ENCODE measurements around the gene ANKRD27.

The ANKRD27 gene

DNA sequence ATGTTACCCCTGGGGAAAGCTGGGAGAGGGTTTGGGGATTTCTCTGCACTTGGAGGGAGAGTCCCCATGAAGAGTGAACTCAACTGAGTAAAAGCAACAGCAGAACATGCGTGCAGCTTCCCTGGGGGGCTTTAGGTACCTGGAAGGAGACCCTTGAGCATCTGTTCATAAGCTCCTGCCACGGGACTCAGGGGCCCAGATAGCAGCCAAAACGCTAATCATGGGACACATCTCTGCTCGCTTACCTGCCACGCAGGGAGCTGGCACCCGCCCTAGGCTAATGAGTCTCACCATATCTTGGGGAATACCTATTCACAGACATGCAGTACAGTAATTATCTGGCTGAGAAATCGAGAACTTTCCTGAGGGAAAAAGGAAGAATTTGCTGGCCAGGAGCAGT, 60.1 kb downstream of the ANKRD27 start:
- Histone ChIP-seq H3K4me3 (ENCODE audit: low read depth in 1 of 2, low read length in 2 of 2) (no peak overlapping the region), H3K9ac (ENCODE audit: low read depth in 1 of 2, low read length in 2 of 2) (no peak overlapping the region), H3K9me3 (ENCODE audit: control insufficient read depth in 1 of 2, low read length in 2 of 2) (no peaks in the 10 kb centered on the region), H3K27me3 (ENCODE audit: control insufficient read depth in 1 of 2, insufficient read depth in 2 of 2, low read length in 2 of 2) (no peaks in the 10 kb centered on the region), H3K4me1 (ENCODE audit: control insufficient read depth in 1 of 2, insufficient read depth in 2 of 2, low read length in 2 of 2) (no peaks in the 10 kb centered on the region), H3K36me3 (ENCODE audit: control insufficient read depth in 1 of 2, insufficient read depth in 2 of 2, low read length in 2 of 2) (peaks cover 31 to 61% of the 10 kb centered on the region in 2 donors), H3K27ac (ENCODE audit: low read depth, low read length) (no peak overlapping the region)

GRCh38 chr19:32613008-32613407, 62.0 kb downstream of the ANKRD27 start:
- Histone ChIP-seq H3K4me3 (ENCODE audit: low read depth in 1 of 2, low read length in 2 of 2) (no peak overlapping the region), H3K9ac (ENCODE audit: low read depth in 1 of 2, low read length in 2 of 2) (no peak overlapping the region), H3K27me3 (ENCODE audit: control insufficient read depth in 1 of 2, insufficient read depth in 2 of 2, low read length in 2 of 2) (no peaks in the 10 kb centered on the region), H3K9me3 (ENCODE audit: control insufficient read depth in 1 of 2, low read length in 2 of 2) (no peaks in the 10 kb centered on the region), H3K4me1 (ENCODE audit: control insufficient read depth in 1 of 2, insufficient read depth in 2 of 2, low read length in 2 of 2) (no peaks in the 10 kb centered on the region), H3K27ac (ENCODE audit: low read depth, low read length) (no peak overlapping the region), H3K36me3 (ENCODE audit: control insufficient read depth in 1 of 2, insufficient read depth in 2 of 2, low read length in 2 of 2) (peaks cover 20 to 48% of the 10 kb centered on the region in 2 donors)

GRCh38 chr19:32611161-32611560, 63.8 kb downstream of the ANKRD27 start:
- peaks cover 21 to 54% of the 10 kb centered on the region in 2 donors for H3K36me3 ChIP-seq (ENCODE audit: control insufficient read depth in 1 of 2, insufficient read depth in 2 of 2, low read length in 2 of 2)

DNA sequence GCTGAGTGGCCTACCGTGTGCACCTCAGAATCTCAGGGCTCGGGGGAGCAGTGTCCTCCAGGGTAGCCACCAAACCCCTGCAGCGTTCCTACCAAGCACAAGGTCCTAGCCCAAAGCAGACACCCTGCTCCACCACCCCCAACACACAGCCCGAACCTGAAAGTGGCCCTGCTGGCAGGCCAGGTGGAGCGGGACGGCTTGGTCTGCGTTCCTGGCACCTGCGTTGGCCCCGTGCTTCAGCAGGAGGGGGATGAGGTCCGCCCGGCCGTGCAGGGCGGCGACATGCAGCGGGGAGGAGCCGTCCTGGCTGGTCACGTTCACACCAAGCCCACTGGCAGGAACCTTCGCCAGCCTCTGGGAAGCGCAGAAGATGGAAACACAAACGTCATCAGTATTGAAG, 67.5 kb downstream of the ANKRD27 start:
- Histone ChIP-seq H3K27me3 (ENCODE audit: control insufficient read depth in 1 of 2, insufficient read depth in 2 of 2, low read length in 2 of 2) (no peaks in the 10 kb centered on the region), H3K27ac (ENCODE audit: low read depth, low read length) (no peak overlapping the region), H3K9me3 (ENCODE audit: control insufficient read depth in 1 of 2, low read length in 2 of 2) (no peaks in the 10 kb centered on the region), H3K36me3 (ENCODE audit: control insufficient read depth in 1 of 2, insufficient read depth in 2 of 2, low read length in 2 of 2) (peaks cover 21 to 53% of the 10 kb centered on the region in 2 donors), H3K4me1 (ENCODE audit: control insufficient read depth in 1 of 2, insufficient read depth in 2 of 2, low read length in 2 of 2) (no peaks in the 10 kb centered on the region), H3K9ac (ENCODE audit: low read depth in 1 of 2, low read length in 2 of 2) (no peak overlapping the region), H3K4me3 (ENCODE audit: low read depth in 1 of 2, low read length in 2 of 2) (no peak overlapping the region)

More at GRCh38 chr19:32611161-32611560, 63.8 kb downstream of the ANKRD27 start:
- Histone ChIP-seq H3K4me1 (ENCODE audit: control insufficient read depth in 1 of 2, insufficient read depth in 2 of 2, low read length in 2 of 2) (no peaks in the 10 kb centered on the region), H3K9me3 (ENCODE audit: control insufficient read depth in 1 of 2, low read length in 2 of 2) (no peaks in the 10 kb centered on the region), H3K9ac (ENCODE audit: low read depth in 1 of 2, low read length in 2 of 2) (no peak overlapping the region), H3K27ac (ENCODE audit: low read depth, low read length) (no peak overlapping the region), H3K27me3 (ENCODE audit: control insufficient read depth in 1 of 2, insufficient read depth in 2 of 2, low read length in 2 of 2) (no peaks in the 10 kb centered on the region), H3K4me3 (ENCODE audit: low read depth in 1 of 2, low read length in 2 of 2) (no peak overlapping the region)

- no peaks in the 10 kb centered on the region for H3K9me3 ChIP-seq (ENCODE audit: control insufficient read depth in 1 of 2, low read length in 2 of 2)
- peaks cover 24 to 61% of the 10 kb centered on the region in 2 donors for H3K36me3 ChIP-seq (ENCODE audit: control insufficient read depth in 1 of 2, insufficient read depth in 2 of 2, low read length in 2 of 2)
- no peak overlapping the region for H3K4me3 ChIP-seq (ENCODE audit: low read depth in 1 of 2, low read length in 2 of 2)
- no peak overlapping the region for H3K27ac ChIP-seq (ENCODE audit: low read depth, low read length)
- no peaks in the 10 kb centered on the region for H3K4me1 ChIP-seq (ENCODE audit: control insufficient read depth in 1 of 2, insufficient read depth in 2 of 2, low read length in 2 of 2)
- H3K27me3 ChIP-seq (ENCODE audit: control insufficient read depth in 1 of 2, insufficient read depth in 2 of 2, low read length in 2 of 2), result no peaks in the 10 kb centered on the region
- no peak overlapping the region for H3K9ac ChIP-seq (ENCODE audit: low read depth in 1 of 2, low read length in 2 of 2)
Observed at GRCh38 chr19:32606289-32606688, 68.7 kb downstream of the ANKRD27 start.

DNA sequence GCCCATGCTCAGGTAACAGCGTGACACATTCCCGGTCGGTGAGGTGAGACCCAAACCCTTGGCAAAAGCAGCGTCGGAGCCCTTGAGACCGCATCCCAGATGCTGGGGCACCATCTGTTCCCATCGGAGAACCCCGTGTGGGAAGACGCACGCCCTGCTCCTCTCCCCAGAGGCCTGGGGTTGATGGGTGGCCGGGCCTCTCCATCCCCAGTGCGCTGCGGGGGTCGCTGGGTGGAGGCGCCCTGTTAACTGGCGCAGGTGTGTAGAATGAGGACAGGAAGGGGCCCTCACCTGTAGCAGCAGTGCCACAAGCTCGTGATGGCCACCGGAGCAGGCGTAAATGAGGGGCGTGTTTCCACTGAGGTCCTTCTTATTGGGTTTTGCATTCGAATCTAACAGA, 69.4 kb downstream of the ANKRD27 start:
- H3K27me3 ChIP-seq (ENCODE audit: control insufficient read depth in 1 of 2, insufficient read depth in 2 of 2, low read length in 2 of 2), result no peaks in the 10 kb centered on the region
- no peak overlapping the region for H3K27ac ChIP-seq (ENCODE audit: low read depth, low read length)
- H3K4me3 ChIP-seq (ENCODE audit: low read depth in 1 of 2, low read length in 2 of 2), result no peak overlapping the region
- no peaks in the 10 kb centered on the region for H3K9me3 ChIP-seq (ENCODE audit: control insufficient read depth in 1 of 2, low read length in 2 of 2)
- no peaks in the 10 kb centered on the region for H3K4me1 ChIP-seq (ENCODE audit: control insufficient read depth in 1 of 2, insufficient read depth in 2 of 2, low read length in 2 of 2)
- no peak overlapping the region for H3K9ac ChIP-seq (ENCODE audit: low read depth in 1 of 2, low read length in 2 of 2)
- H3K36me3 ChIP-seq (ENCODE audit: control insufficient read depth in 1 of 2, insufficient read depth in 2 of 2, low read length in 2 of 2), result peaks cover 20 to 61% of the 10 kb centered on the region in 2 donors

GRCh38 chr19:32603961-32604360, 71.0 kb downstream of the ANKRD27 start:
- H3K36me3 ChIP-seq (ENCODE audit: control insufficient read depth in 1 of 2, insufficient read depth in 2 of 2, low read length in 2 of 2), result peaks cover 20 to 62% of the 10 kb centered on the region in 2 donors

DNA sequence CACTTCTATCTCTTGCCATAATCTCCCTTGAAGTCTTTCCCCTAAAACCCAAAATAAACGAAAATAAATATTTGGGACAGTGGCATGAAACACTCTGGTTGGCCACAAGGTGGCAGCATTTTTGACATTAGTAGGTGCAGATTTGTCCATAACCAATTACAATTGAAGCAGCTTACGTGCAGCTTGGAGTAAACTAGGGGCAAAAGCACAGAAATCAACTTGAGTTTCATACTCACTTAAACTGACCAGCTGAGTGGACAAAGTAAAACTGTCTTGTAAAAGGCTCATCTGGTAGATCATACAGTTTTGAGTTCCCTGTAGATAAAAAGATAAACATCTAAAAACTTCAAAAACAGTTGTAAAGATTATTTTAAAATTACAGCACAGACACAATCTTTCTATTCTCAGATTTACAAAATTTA, 75.2 kb downstream of the ANKRD27 start:
- H3K36me3 ChIP-seq (ENCODE audit: control insufficient read depth in 1 of 2, insufficient read depth in 2 of 2, low read length in 2 of 2), result peaks cover 31 to 67% of the 10 kb centered on the region in 2 donors

More at GRCh38 chr19:32603961-32604360, 71.0 kb downstream of the ANKRD27 start:
- no peak overlapping the region for H3K27ac ChIP-seq (ENCODE audit: low read depth, low read length)
- no peaks in the 10 kb centered on the region for H3K27me3 ChIP-seq (ENCODE audit: control insufficient read depth in 1 of 2, insufficient read depth in 2 of 2, low read length in 2 of 2)
- H3K9ac ChIP-seq (ENCODE audit: low read depth in 1 of 2, low read length in 2 of 2), result no peak overlapping the region
- H3K4me3 ChIP-seq (ENCODE audit: low read depth in 1 of 2, low read length in 2 of 2), result no peak overlapping the region
- no peaks in the 10 kb centered on the region for H3K9me3 ChIP-seq (ENCODE audit: control insufficient read depth in 1 of 2, low read length in 2 of 2)
- no peaks in the 10 kb centered on the region for H3K4me1 ChIP-seq (ENCODE audit: control insufficient read depth in 1 of 2, insufficient read depth in 2 of 2, low read length in 2 of 2)

GRCh38 chr19:32599258-32599657, 75.7 kb downstream of the ANKRD27 start:
- H3K9me3 ChIP-seq (ENCODE audit: control insufficient read depth in 1 of 2, low read length in 2 of 2), result no peaks in the 10 kb centered on the region
- H3K27ac ChIP-seq (ENCODE audit: low read depth, low read length), result no peak overlapping the region
- no peaks in the 10 kb centered on the region for H3K4me1 ChIP-seq (ENCODE audit: control insufficient read depth in 1 of 2, insufficient read depth in 2 of 2, low read length in 2 of 2)
- H3K9ac ChIP-seq (ENCODE audit: low read depth in 1 of 2, low read length in 2 of 2), result no peak overlapping the region
- H3K36me3 ChIP-seq (ENCODE audit: control insufficient read depth in 1 of 2, insufficient read depth in 2 of 2, low read length in 2 of 2), result peaks cover 27 to 68% of the 10 kb centered on the region in 2 donors
- no peaks in the 10 kb centered on the region for H3K27me3 ChIP-seq (ENCODE audit: control insufficient read depth in 1 of 2, insufficient read depth in 2 of 2, low read length in 2 of 2)
- no peak overlapping the region for H3K4me3 ChIP-seq (ENCODE audit: low read depth in 1 of 2, low read length in 2 of 2)

More for the DNA sequence above, 75.2 kb downstream of the ANKRD27 start:
- Histone ChIP-seq H3K27me3 (ENCODE audit: control insufficient read depth in 1 of 2, insufficient read depth in 2 of 2, low read length in 2 of 2) (no peaks in the 10 kb centered on the region), H3K27ac (ENCODE audit: low read depth, low read length) (no peak overlapping the region), H3K4me1 (ENCODE audit: control insufficient read depth in 1 of 2, insufficient read depth in 2 of 2, low read length in 2 of 2) (no peaks in the 10 kb centered on the region), H3K9ac (ENCODE audit: low read depth in 1 of 2, low read length in 2 of 2) (no peak overlapping the region), H3K9me3 (ENCODE audit: control insufficient read depth in 1 of 2, low read length in 2 of 2) (no peaks in the 10 kb centered on the region), H3K4me3 (ENCODE audit: low read depth in 1 of 2, low read length in 2 of 2) (no peak overlapping the region)

- Histone ChIP-seq H3K9ac (ENCODE audit: low read depth in 1 of 2, low read length in 2 of 2) (no peak overlapping the region), H3K4me3 (ENCODE audit: low read depth in 1 of 2, low read length in 2 of 2) (no peak overlapping the region), H3K27me3 (ENCODE audit: control insufficient read depth in 1 of 2, insufficient read depth in 2 of 2, low read length in 2 of 2) (no peaks in the 10 kb centered on the region), H3K27ac (ENCODE audit: low read depth, low read length) (no peak overlapping the region), H3K4me1 (ENCODE audit: control insufficient read depth in 1 of 2, insufficient read depth in 2 of 2, low read length in 2 of 2) (no peaks in the 10 kb centered on the region), H3K36me3 (ENCODE audit: control insufficient read depth in 1 of 2, insufficient read depth in 2 of 2, low read length in 2 of 2) (peaks cover 20 to 66% of the 10 kb centered on the region in 2 donors), H3K9me3 (ENCODE audit: control insufficient read depth in 1 of 2, low read length in 2 of 2) (no peaks in the 10 kb centered on the region)
Observed at GRCh38 chr19:32598022-32598421, 77.0 kb downstream of the ANKRD27 start.

DNA sequence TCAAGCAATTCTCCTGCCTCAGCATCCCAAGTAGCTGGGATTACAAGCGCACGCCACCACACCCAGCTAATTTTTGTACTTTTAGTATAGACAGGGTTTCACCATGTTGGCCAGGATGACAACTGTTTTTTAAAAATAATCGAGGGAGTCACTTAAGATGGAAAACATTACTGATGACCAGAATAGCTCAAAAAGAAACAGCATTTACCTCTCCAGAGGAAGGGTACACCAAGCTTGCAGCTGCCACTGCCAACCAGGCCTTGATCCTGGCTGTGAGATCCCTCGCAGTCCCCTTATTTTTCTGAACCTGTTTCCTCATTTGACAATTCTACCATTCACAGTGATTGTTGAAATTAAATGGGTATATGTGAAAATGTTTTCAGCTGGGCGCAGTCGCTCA, 79.5 kb downstream of the ANKRD27 start:
- no peak overlapping the region for H3K4me3 ChIP-seq (ENCODE audit: low read depth in 1 of 2, low read length in 2 of 2)
- H3K27ac ChIP-seq (ENCODE audit: low read depth, low read length), result no peak overlapping the region
- H3K27me3 ChIP-seq (ENCODE audit: control insufficient read depth in 1 of 2, insufficient read depth in 2 of 2, low read length in 2 of 2), result no peaks in the 10 kb centered on the region
- H3K9ac ChIP-seq (ENCODE audit: low read depth in 1 of 2, low read length in 2 of 2), result no peak overlapping the region
- no peaks in the 10 kb centered on the region for H3K4me1 ChIP-seq (ENCODE audit: control insufficient read depth in 1 of 2, insufficient read depth in 2 of 2, low read length in 2 of 2)
- peaks cover 17 to 53% of the 10 kb centered on the region in 2 donors for H3K36me3 ChIP-seq (ENCODE audit: control insufficient read depth in 1 of 2, insufficient read depth in 2 of 2, low read length in 2 of 2)
- H3K9me3 ChIP-seq (ENCODE audit: control insufficient read depth in 1 of 2, low read length in 2 of 2), result no peaks in the 10 kb centered on the region
